ENCODE data around the gene KIF13A. TPM values are rescaled to one million over a fixed set of nuclear protein-coding genes. Genes with fewer than 3 reads are reported as not detected.

The KIF13A gene
- total RNA-seq, 1 donor from 2014 or later: 44.4 TPM

DNA sequence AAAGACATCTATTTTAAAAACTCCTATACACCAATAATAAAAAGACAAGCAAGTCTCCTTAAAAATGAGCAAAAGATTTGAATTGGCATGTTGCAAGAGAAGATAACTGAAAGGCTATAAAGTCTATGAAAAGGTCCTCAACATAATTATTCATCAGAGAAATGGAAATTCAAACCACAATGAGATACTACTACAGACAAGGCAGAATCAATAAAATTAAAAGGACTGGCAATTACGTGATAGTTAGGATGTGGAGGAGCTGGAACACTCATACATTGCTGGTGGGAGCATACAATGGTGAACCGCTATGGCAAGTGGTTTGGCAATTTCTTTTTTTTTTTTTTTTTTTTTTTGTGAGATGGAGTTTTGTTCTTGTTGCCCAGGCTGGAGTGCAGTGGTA lies 43.8 kb upstream of the KIF13A start:
- Mint-ChIP-seq H3K27ac (no peak overlapping the region), H3K4me1 (ENCODE audit: low read depth) (peaks cover 1% of the 10 kb centered on the region), H3K9me3 (ENCODE audit: low read depth) (no peaks in the 10 kb centered on the region), H3K27me3 (no peaks in the 10 kb centered on the region), H3K36me3 (ENCODE audit: insufficient read depth) (no peaks in the 10 kb centered on the region), H3K4me3 (ENCODE audit: low read depth) (no peak overlapping the region)
- TF ChIP-seq CTCF (IDR thresholded peaks at IDR 0.05; ENCODE audit: unreplicated experiment): no peak
- no peak for DNase-seq (ENCODE audit: low spot score, unreplicated experiment)

DNA sequence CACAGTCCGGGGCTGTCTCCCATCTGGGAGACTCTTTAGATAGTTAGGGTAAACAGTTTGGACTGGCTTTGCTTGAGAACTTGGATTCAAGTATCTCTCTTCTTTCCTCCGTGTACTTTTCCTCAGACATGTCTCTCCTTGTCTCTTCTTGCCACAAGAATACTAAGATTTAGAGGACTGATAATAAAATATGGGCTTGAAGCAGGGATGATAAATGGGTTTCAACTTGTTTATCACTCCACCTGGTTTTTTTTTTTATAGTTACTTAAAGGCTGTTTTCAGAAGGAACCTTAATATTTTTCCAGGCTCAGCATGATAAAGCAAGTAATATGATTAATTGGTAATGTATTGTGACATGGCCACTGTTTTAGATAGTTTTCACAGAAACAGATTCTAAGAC lies 40.9 kb upstream of the KIF13A start:
- Mint-ChIP-seq H3K4me3 (ENCODE audit: low read depth) (no peak overlapping the region), H3K9me3 (ENCODE audit: low read depth) (no peaks in the 10 kb centered on the region), H3K27ac (no peak overlapping the region), H3K27me3 (peaks cover 4% of the 10 kb centered on the region), H3K36me3 (ENCODE audit: insufficient read depth) (no peaks in the 10 kb centered on the region), H3K4me1 (ENCODE audit: low read depth) (peaks cover 1% of the 10 kb centered on the region)
- no peak for DNase-seq (ENCODE audit: low spot score, unreplicated experiment)
- TF ChIP-seq CTCF (IDR thresholded peaks at IDR 0.05; ENCODE audit: unreplicated experiment): no peak

- peaks cover 4% of the 10 kb centered on the region for H3K27me3 Mint-ChIP-seq
- peaks cover 3% of the 10 kb centered on the region for H3K9me3 Mint-ChIP-seq (ENCODE audit: low read depth)
- TF ChIP-seq CTCF (IDR thresholded peaks at IDR 0.05; ENCODE audit: unreplicated experiment): no peak
- peaks cover 8% of the 10 kb centered on the region for H3K4me1 Mint-ChIP-seq (ENCODE audit: low read depth)
- no peaks in the 10 kb centered on the region for H3K36me3 Mint-ChIP-seq (ENCODE audit: insufficient read depth)
- DNase-seq (ENCODE audit: low spot score, unreplicated experiment): no peak
- H3K4me3 Mint-ChIP-seq (ENCODE audit: low read depth): no peak overlapping the region
- no peak overlapping the region for H3K27ac Mint-ChIP-seq
Measured at GRCh38 chr6:18025596-18025995, 38.2 kb upstream of the KIF13A start.

GRCh38 chr6:18024876-18025275 lies 37.4 kb upstream of the KIF13A start:
- Mint-ChIP-seq H3K27me3 (peaks cover 4% of the 10 kb centered on the region), H3K9me3 (ENCODE audit: low read depth) (peaks cover 5% of the 10 kb centered on the region), H3K4me1 (ENCODE audit: low read depth) (peaks cover 8% of the 10 kb centered on the region), H3K4me3 (ENCODE audit: low read depth) (no peak overlapping the region), H3K27ac (no peak overlapping the region), H3K36me3 (ENCODE audit: insufficient read depth) (no peaks in the 10 kb centered on the region)
- no peak for DNase-seq (ENCODE audit: low spot score, unreplicated experiment)
- no peak for TF ChIP-seq CTCF (IDR thresholded peaks at IDR 0.05; ENCODE audit: unreplicated experiment)

- no peak overlapping the region for H3K4me3 Mint-ChIP-seq (ENCODE audit: low read depth)
- no peaks in the 10 kb centered on the region for H3K36me3 Mint-ChIP-seq (ENCODE audit: insufficient read depth)
- peaks cover 8% of the 10 kb centered on the region for H3K4me1 Mint-ChIP-seq (ENCODE audit: low read depth)
- peaks cover 5% of the 10 kb centered on the region for H3K9me3 Mint-ChIP-seq (ENCODE audit: low read depth)
- TF ChIP-seq CTCF (IDR thresholded peaks at IDR 0.05; ENCODE audit: unreplicated experiment): no peak
- DNase-seq (ENCODE audit: low spot score, unreplicated experiment): no peak
- peaks cover 4% of the 10 kb centered on the region for H3K27me3 Mint-ChIP-seq
- no peak overlapping the region for H3K27ac Mint-ChIP-seq
Measured at GRCh38 chr6:18023891-18024290, 36.5 kb upstream of the KIF13A start.
